NCI-H226 (cell line): Measurements from ENCODE around the gene CASP9.
"Not testable (repeated sequence)": the region's sequence is repeated elsewhere in the genome, so short reads cannot be mapped to it uniquely, and the experiment has no call there.

Source experiments
- DNase-seq: peaks from one replicate; pipeline ENCODE4 v3.0.0-alpha.2; 2015

CASP9 gene

DNA sequence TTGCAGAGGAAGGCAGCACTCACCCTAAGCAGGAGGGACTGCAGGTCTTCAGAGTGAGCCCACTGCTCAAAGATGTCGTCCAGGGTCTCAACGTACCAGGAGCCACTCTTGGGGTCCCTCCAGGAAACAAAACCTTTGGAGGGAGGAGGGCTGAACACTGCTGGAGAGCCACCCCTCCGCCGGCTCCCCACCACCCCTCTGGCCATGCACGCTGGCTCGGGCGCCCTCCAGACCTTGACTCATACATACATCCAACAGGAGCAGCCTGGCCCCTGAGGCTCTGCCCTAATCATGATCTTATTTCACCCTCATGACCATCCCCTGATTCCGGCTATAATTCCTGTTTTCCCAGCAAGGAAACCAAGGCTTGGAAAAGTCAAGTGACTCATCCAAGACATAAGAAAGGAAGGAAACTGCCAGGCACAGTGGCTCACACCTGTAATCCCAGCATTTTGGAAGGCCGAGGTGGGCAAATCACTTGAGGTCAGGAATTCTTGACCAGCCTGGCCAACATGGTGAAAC, 30.1 kb downstream of the CASP9 start:
- DNase-seq = no peak

GRCh38 chr1:15492596-15492995, 31.4 kb downstream of the CASP9 start:
- DNase-seq = no peak

GRCh38 chr1:15491010-15491409, 33.0 kb downstream of the CASP9 start:
- peak; percentile 16 for DNase-seq

- DNase-seq = no peak
These were observed 34.8 kb downstream of the CASP9 start for GRCh38 chr1:15489052-15489736.

GRCh38 chr1:15488371-15488770, 35.6 kb downstream of the CASP9 start:
- DNase-seq = no peak

DNA sequence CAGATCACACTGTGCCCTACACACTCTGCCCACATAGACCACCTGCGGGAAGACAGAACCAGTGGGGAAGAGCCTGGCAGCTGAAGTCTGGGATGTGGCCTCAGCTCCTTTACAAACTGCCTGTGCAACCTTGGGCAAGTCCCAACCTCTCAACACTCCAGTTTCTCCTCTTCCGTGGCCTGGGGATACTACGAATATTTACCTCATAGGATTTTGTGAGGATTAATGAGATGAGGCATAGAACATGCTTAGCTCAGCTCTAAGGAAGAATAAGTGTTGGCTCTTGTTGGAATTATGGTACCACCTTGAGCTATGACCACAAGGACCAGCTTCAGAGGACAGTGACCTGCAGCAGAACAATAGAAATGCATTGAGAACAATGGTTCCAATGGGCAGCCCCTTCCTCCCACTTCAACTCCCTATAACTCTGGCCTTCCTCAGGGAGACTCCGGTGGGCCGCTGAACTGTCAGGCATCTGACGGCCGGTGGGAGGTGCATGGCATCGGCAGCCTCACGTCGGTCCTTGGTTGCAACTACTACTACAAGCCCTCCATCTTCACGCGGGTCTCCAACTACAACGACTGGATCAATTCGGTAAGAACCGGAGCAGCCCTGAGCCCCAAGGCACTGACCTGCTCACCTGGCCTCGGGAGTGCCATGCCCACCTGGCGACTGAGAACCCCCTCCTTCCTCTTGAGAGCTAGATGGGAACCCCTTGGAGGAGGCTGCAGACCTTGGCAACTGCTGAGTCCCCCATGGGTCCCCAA, 37.0 kb downstream of the CASP9 start:
- not testable (repeated sequence) for DNase-seq

- DNase-seq = no peak
These were observed 38.4 kb downstream of the CASP9 start for GRCh38 chr1:15485636-15486035.

- not testable (repeated sequence) for DNase-seq
These were observed 39.6 kb downstream of the CASP9 start for GRCh38 chr1:15484443-15484842.

DNA sequence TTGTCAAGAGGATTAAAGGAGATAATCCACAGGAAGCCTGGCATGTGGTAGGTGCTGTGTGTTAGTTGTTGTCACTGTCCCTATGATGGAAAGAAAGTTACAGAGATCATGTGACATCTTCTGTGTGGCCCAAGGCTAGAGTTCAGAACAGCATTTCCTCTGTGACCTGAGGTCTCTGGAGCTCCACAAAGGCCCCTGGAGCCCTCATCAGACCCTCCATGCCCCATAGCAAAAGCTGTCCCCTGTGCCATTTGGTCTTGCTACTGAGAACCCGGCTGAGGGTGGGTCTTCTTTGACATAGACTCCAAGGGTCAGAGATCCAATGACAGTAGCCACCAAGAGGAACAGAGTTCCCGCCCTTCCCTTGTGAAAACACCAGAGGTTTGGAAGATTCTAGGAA, 40.0 kb downstream of the CASP9 start:
- DNase-seq = no peak

DNA sequence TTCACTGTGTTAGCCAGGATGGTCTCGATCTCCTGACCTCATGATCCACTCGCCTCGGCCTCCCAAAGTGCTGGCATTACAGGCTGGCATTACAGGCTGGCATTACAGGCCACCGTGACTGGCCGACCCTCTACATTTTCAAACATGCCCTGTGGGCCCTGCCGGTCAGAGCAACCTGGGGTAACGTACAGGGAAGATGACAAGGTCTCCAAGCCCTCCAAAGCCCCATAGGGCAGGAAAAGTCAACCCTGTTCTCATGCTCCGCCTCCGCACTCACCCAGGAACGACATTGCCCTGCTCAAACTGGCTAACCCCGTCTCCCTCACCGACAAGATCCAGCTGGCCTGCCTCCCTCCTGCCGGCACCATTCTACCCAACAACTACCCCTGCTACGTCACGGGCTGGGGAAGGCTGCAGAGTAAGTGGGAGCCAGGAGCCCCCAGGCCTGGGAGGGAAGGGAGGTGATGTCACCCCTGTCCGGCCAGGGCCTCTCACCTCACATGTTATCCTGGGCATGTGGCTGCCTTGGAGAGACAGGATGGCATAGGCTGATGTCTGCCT, 41.0 kb downstream of the CASP9 start:
- DNase-seq = not testable (repeated sequence)

DNA sequence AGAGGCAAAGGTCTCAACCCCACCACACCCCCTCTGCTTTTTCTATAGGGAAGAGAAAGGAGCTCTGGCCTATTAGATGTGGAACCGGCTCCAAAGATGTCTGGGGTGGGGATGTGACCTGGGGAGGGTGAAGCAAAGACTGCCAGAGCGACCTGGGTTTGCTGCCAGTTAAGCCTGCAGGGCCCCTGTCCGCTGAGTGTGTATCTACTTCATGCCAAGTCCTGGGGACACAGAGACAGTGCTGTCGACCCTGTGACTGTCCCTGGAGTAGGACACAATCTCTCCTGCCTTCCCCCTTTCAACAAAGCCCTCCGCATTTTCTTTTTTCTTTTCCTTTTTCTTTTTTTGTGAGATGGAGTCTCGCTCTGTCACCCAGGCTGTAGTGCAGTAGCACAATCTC, 41.6 kb downstream of the CASP9 start:
- DNase-seq = not testable (repeated sequence)

GRCh38 chr1:15479654-15480347, 44.2 kb downstream of the CASP9 start:
- DNase-seq = no peak

GRCh38 chr1:15477646-15478212, 46.3 kb downstream of the CASP9 start:
- DNase-seq = no peak

- no peak for DNase-seq
These were observed 47.1 kb downstream of the CASP9 start for GRCh38 chr1:15476927-15477326.

DNA sequence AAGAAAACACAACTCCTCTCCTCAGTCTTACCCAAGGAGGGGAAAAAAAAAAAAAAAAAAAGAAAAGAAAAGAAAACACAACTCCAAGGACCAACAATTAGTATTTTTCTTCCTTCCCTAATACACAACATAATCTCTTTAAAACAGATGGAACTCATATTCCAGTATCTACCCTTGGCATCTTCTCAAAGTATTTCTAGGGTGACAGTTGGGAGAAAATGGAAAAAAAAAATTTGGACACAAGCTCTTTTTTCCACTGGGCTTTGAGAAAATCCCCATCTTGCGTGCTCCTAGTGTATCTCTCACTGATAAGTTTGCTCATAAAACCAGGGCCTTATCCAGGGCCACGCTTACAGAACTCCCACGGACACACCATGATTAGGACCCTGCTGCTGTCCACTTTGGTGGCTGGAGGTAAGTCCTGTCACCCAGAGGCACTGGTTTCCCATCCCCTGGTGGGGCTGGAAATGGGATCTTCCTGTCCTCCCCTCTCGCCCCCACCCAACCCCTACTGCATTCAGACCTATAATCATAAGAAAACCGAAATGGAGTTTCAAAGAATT, 48.2 kb downstream of the CASP9 start, which contains the start of gene CELA2B:
Gene CELA2B (plus strand): TSS at position 353 of the 563 bp plus-strand sequence. CDS start 22 bp downstream, at position 375.
- DNase-seq = no peak

GRCh38 chr1:15472587-15472986, 51.4 kb downstream of the CASP9 start:
- DNase-seq = no peak

DNA sequence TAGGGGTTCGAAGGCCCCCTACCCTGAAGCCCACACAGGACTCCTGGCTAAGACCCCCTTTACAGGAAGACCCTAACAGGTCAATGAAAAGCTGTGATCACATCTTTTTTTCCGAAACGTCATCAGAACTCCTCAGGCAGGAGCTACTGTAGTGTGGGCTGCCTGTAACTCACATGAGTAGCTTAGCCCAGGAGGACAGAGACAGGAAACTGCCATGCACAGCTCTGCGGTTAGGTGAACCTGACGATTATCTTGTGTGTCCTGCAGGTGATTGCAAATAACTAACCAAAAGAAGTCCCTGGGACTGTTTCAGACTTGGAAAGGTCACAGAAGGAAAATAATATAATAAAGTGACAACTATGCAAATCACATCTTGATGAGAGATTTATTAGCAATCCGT, 52.3 kb downstream of the CASP9 start:
- not testable (repeated sequence) for DNase-seq

GRCh38 chr1:15471067-15471466, 52.9 kb downstream of the CASP9 start:
- not testable (repeated sequence) for DNase-seq

GRCh38 chr1:15469821-15470448, 54.1 kb downstream of the CASP9 start:
- not testable (repeated sequence) for DNase-seq

GRCh38 chr1:15469361-15469760, 54.7 kb downstream of the CASP9 start:
- no peak for DNase-seq

DNA sequence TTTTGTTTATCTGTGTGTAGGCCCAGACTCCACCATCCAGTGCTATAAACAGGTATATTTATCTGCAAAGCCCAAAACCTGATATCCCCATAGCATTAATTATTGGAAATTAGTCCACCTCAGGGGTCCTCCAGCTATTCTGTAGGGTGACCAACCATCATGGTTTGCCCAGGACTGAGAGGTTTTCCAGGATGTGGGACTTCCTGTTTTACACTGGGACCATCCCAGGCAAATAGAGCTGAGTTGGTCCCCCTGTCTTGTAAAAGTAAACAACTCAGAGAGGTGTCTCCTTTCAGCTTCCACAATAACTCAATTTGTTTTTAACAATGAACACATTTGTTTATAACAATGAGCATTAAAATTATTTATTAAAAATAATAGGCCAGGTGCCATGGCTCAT, 55.9 kb downstream of the CASP9 start:
- no peak for DNase-seq
